Natural killer cell (primary cell): ENCODE results near the gene IFTAP. TPM values are rescaled to one million over a fixed set of nuclear protein-coding genes. Genes with fewer than 3 reads are reported as not detected.

ENCODE experiments used
- ATAC-seq, 3 donors: fragments of 150-1000 bp in 2 of 3; fragments of 200-7000 bp in 1 of 3; cut with Tn5 transposase; 1 replicate in 1 of 3; 2 replicates in 2 of 3; pipeline ENCODE4 v1.10.0; 2021; ENCODE audit warnings: mild to moderate bottlenecking in 2 of 3, moderate library complexity in 2 of 3
- DNase-seq, 2 donors: peaks; one replicate each; pipeline versions ENCODE4 v3.0.0 to v3.0.0-alpha.2; 2013 to 2021; ENCODE audit warnings: mixed read lengths in 1 of 2
- H3K27ac ChIP-seq: one replicate; pipeline ENCODE4 v1.5.1; 2013; ENCODE audit warnings: mild to moderate bottlenecking, low read length
- H3K27me3 ChIP-seq: one replicate; pipeline ENCODE4 v1.6.1; 2013; ENCODE audit warnings: low read length; ENCODE audit not compliant: control insufficient read depth, insufficient read depth
- H3K36me3 ChIP-seq: one replicate; pipeline ENCODE4 v1.6.1; 2013; ENCODE audit warnings: low read length; ENCODE audit not compliant: control insufficient read depth, insufficient read depth
- H3K4me1 ChIP-seq: one replicate; pipeline ENCODE4 v1.6.1; 2013; ENCODE audit warnings: low read length; ENCODE audit not compliant: control insufficient read depth, insufficient read depth
- H3K4me3 ChIP-seq: one replicate; pipeline ENCODE4 v1.5.1; 2013; ENCODE audit warnings: low read length
- H3K9me3 ChIP-seq: one replicate; pipeline ENCODE4 v1.6.1; 2013; ENCODE audit warnings: low read length; ENCODE audit not compliant: control insufficient read depth, insufficient read depth
- H3K27ac Mint-ChIP-seq, 2 donors: one replicate each; pipeline ENCODE4 v1.8.0; 2022; ENCODE audit warnings: mild to moderate bottlenecking in 2 of 2, mixed read lengths in 2 of 2, moderate library complexity in 1 of 2
- H3K27me3 Mint-ChIP-seq, 2 donors: one replicate each; pipeline ENCODE4 v1.8.0; 2022; ENCODE audit warnings: low read depth in 2 of 2, mixed read lengths in 2 of 2
- H3K36me3 Mint-ChIP-seq: one replicate; pipeline ENCODE4 v1.8.0; 2022; ENCODE audit warnings: mixed read lengths
- H3K4me1 Mint-ChIP-seq, 2 donors: one replicate each; pipeline ENCODE4 v1.8.0; 2022; ENCODE audit warnings: mixed read lengths in 2 of 2
- H3K4me3 Mint-ChIP-seq: one replicate; pipeline ENCODE4 v1.8.0; 2022; ENCODE audit warnings: mild to moderate bottlenecking, moderate library complexity, mixed read lengths
- H3K9me3 Mint-ChIP-seq, 2 donors: one replicate each; pipeline ENCODE4 v1.8.0; 2022; ENCODE audit warnings: mixed read lengths in 2 of 2
- CTCF ChIP-seq: fragments of 200-600 bp; IDR thresholded peaks from one replicate; pipeline ENCODE4 v1.8.0; 2022; ENCODE audit warnings: antibody characterized with exemption
- WGBS: methylation state at CpG from one replicate; pipeline ENCODE4 v1.1.7; 2013; ENCODE audit warnings: missing lambda C conversion rate; ENCODE audit not compliant: insufficient coverage; 5-methylcytosine and 5-hydroxymethylcytosine counted together
- intact Hi-C: fragments of 100-400 bp; cut with micrococcal nuclease; formaldehyde crosslinking; loops from one replicate; pipeline ENCODE4 v1.14.2; 2022
- total RNA-seq, 4 donors: library from RNA; stranded (reverse); fragments of 120-200 nt in 1 of 4; gene quantifications; one replicate each; pipeline versions ENCODE4 v1.2.3 to v1.2.4, GENCODE V29; 2013 to 2022

Gene IFTAP
- total RNA-seq, 3 donors from 2014 or later (not counting 1 experiment from before 2014, with no cell fraction given) = 0.94 to 1.9 (median 1.8) TPM

GRCh38 chr11:36627006-36627405, 32.7 kb downstream of the IFTAP start:
- H3K27ac ChIP-seq = no peak overlapping the region
- intact Hi-C loops = no loop called here
- H3K4me1 Mint-ChIP-seq = no peaks in the 10 kb centered on the region
- no peaks in the 10 kb centered on the region for H3K9me3 ChIP-seq
- peaks cover 0 to 6% of the 10 kb centered on the region in 2 donors for H3K27me3 Mint-ChIP-seq
- no peak overlapping the region for H3K4me3 Mint-ChIP-seq
- no peaks in the 10 kb centered on the region for H3K36me3 ChIP-seq
- 80% methylated on average over 1 of the region's 1 CpG for WGBS
- TF ChIP-seq CTCF = no peak
- ATAC-seq = no peak
- H3K4me3 ChIP-seq = no peak overlapping the region
- no peaks in the 10 kb centered on the region for H3K4me1 ChIP-seq
- no peak for DNase-seq
- H3K27me3 ChIP-seq = no peaks in the 10 kb centered on the region
- H3K36me3 Mint-ChIP-seq = no peaks in the 10 kb centered on the region
- H3K27ac Mint-ChIP-seq = no peak overlapping the region
- no peaks in the 10 kb centered on the region for H3K9me3 Mint-ChIP-seq

GRCh38 chr11:36627471-36627870, 33.2 kb downstream of the IFTAP start:
- Mint-ChIP-seq H3K27ac (no peak overlapping the region), H3K4me1 (no peaks in the 10 kb centered on the region), H3K27me3 (peaks cover 0 to 7% of the 10 kb centered on the region in 2 donors), H3K36me3 (no peaks in the 10 kb centered on the region), H3K9me3 (no peaks in the 10 kb centered on the region), H3K4me3 (no peak overlapping the region)
- 95% methylated on average over 2 of the region's 2 CpGs for WGBS
- no peak overlapping the region for H3K4me3 ChIP-seq
- H3K36me3 ChIP-seq = no peaks in the 10 kb centered on the region
- intact Hi-C loops = no loop called here
- no peaks in the 10 kb centered on the region for H3K9me3 ChIP-seq
- H3K27ac ChIP-seq = no peak overlapping the region
- no peaks in the 10 kb centered on the region for H3K27me3 ChIP-seq
- H3K4me1 ChIP-seq = no peaks in the 10 kb centered on the region
- no peak for TF ChIP-seq CTCF
- no peak for ATAC-seq
- no peak for DNase-seq

GRCh38 chr11:36628141-36628540, 33.8 kb downstream of the IFTAP start:
- 87% methylated on average over 5 of the region's 5 CpGs for WGBS

More at GRCh38 chr11:36628141-36628540, 33.8 kb downstream of the IFTAP start:
- DNase-seq = no peak
- H3K4me1 Mint-ChIP-seq = no peaks in the 10 kb centered on the region
- H3K4me3 Mint-ChIP-seq = no peak overlapping the region
- Histone ChIP-seq H3K36me3 (no peaks in the 10 kb centered on the region), H3K9me3 (no peaks in the 10 kb centered on the region), H3K27me3 (no peaks in the 10 kb centered on the region), H3K27ac (no peak overlapping the region), H3K4me1 (no peaks in the 10 kb centered on the region), H3K4me3 (no peak overlapping the region)
- intact Hi-C loops = no loop called here
- no peaks in the 10 kb centered on the region for H3K9me3 Mint-ChIP-seq
- peaks cover 0 to 7% of the 10 kb centered on the region in 2 donors for H3K27me3 Mint-ChIP-seq
- ATAC-seq = no peak
- no peaks in the 10 kb centered on the region for H3K36me3 Mint-ChIP-seq
- no peak for TF ChIP-seq CTCF
- H3K27ac Mint-ChIP-seq = no peak overlapping the region
